ENCODE measurements around the gene NTNG2.

DNA sequence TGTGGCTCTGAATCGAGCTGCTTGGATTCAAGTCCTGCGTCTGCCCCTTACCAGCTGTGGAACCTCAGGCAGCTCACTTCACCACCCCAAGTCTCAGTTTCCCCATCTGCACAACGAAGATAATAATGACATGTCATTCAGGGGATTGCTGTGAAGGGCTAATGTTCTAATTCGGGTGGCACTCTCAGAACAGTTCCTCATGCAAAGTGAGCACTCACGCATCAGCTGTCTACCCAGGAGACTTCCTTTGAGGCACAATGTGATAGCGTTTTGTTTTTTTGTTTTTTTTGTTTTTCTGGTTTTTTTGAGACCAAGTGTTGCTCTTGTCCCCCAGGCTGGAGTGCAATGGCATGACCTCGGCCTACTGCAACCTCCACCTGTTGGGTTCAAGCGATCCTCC is 56.4 kb downstream of the NTNG2 start:
- no peak for TF ChIP-seq JUND (IDR thresholded peaks at IDR 0.05; ENCODE audit: borderline replicate concordance, low read depth, low read length)
- no peak for TF ChIP-seq JUND (tag; IDR thresholded peaks at IDR 0.05; ENCODE audit: borderline replicate concordance, low read depth, low read length)
- TF ChIP-seq SIN3A (IDR thresholded peaks at IDR 0.05; ENCODE audit: borderline replicate concordance in 2 of 2, control insufficient read depth in 1 of 2, low read depth in 2 of 2, low read length in 2 of 2), result no peak
- TF ChIP-seq, protein P1, sequence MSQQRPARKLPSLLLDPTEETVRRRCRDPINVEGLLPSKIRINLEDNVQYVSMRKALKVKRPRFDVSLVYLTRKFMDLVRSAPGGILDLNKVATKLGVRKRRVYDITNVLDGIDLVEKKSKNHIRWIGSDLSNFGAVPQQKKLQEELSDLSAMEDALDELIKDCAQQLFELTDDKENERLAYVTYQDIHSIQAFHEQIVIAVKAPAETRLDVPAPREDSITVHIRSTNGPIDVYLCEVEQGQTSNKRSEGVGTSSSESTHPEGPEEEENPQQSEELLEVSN (IDR thresholded peaks at IDR 0.05; ENCODE audit: borderline replicate concordance in 1 of 2, extremely low read depth in 1 of 2, insufficient read depth in 1 of 2, insufficient read length in 1 of 2, low read depth in 1 of 2, low read length in 1 of 2, poor library complexity in 1 of 2, severe bottlenecking in 1 of 2), result no peak
- TF ChIP-seq TRIM24 (IDR thresholded peaks at IDR 0.05), result no peak
- TF ChIP-seq BACH1 (tag; IDR thresholded peaks at IDR 0.05), result no peak
- no peak for TF ChIP-seq CTCF (IDR thresholded peaks at IDR 0.05 in 2 of 3, conservative IDR thresholded peaks at IDR 0.05 in 1 of 3; ENCODE audit: insufficient read depth in 2 of 3, low read depth in 1 of 3, low read length in 3 of 3)
- TF ChIP-seq, protein P2, sequence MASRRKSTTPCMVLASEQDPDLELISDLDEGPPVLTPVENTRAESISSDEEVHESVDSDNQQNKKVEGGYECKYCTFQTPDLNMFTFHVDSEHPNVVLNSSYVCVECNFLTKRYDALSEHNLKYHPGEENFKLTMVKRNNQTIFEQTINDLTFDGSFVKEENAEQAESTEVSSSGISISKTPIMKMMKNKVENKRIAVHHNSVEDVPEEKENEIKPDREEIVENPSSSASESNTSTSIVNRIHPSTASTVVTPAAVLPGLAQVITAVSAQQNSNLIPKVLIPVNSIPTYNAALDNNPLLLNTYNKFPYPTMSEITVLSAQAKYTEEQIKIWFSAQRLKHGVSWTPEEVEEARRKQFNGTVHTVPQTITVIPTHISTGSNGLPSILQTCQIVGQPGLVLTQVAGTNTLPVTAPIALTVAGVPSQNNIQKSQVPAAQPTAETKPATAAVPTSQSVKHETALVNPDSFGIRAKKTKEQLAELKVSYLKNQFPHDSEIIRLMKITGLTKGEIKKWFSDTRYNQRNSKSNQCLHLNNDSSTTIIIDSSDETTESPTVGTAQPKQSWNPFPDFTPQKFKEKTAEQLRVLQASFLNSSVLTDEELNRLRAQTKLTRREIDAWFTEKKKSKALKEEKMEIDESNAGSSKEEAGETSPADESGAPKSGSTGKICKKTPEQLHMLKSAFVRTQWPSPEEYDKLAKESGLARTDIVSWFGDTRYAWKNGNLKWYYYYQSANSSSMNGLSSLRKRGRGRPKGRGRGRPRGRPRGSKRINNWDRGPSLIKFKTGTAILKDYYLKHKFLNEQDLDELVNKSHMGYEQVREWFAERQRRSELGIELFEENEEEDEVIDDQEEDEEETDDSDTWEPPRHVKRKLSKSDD (conservative IDR thresholded peaks at IDR 0.05; ENCODE audit: low read length), result no peak
- no peak for TF ChIP-seq POLR2AphosphoS5 (IDR thresholded peaks at IDR 0.05; ENCODE audit: control insufficient read depth, insufficient read depth, low read depth, low read length)
- TF ChIP-seq, protein P3, sequence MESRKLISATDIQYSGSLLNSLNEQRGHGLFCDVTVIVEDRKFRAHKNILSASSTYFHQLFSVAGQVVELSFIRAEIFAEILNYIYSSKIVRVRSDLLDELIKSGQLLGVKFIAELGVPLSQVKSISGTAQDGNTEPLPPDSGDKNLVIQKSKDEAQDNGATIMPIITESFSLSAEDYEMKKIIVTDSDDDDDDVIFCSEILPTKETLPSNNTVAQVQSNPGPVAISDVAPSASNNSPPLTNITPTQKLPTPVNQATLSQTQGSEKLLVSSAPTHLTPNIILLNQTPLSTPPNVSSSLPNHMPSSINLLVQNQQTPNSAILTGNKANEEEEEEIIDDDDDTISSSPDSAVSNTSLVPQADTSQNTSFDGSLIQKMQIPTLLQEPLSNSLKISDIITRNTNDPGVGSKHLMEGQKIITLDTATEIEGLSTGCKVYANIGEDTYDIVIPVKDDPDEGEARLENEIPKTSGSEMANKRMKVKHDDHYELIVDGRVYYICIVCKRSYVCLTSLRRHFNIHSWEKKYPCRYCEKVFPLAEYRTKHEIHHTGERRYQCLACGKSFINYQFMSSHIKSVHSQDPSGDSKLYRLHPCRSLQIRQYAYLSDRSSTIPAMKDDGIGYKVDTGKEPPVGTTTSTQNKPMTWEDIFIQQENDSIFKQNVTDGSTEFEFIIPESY (CRISPR knock-in tag; IDR thresholded peaks at IDR 0.05), result no peak
- no peak for TF ChIP-seq TEAD4 (IDR thresholded peaks at IDR 0.05; ENCODE audit: low read length)
- TF ChIP-seq TEAD4 (CRISPR knock-in tag; IDR thresholded peaks at IDR 0.05; ENCODE audit: borderline replicate concordance), result no peak
- TF ChIP-seq MXI1 (IDR thresholded peaks at IDR 0.05; ENCODE audit: low read depth, low read length), result no peak
- no peak for TF ChIP-seq MYNN (IDR thresholded peaks at IDR 0.05)
- no peak for TF ChIP-seq MYNN (CRISPR knock-in tag; IDR thresholded peaks at IDR 0.05)
- no peak for TF ChIP-seq ZNF184 (CRISPR knock-in tag; IDR thresholded peaks at IDR 0.05)
- no peak for TF ChIP-seq ZC3H4 (CRISPR knock-in tag; IDR thresholded peaks at IDR 0.05; ENCODE audit: borderline replicate concordance)
